SK-N-SH treated with all-trans-retinoic acid at 6 μM for 48 hours (cell line): ENCODE measurements around the gene RAX2.

ENCODE experiments used
- ATAC-seq: fragments of 200-7000 bp; cut with Tn5 transposase; 3 replicates; pipeline ENCODE4 v1.9.1; 2020; ENCODE audit warnings: mild to moderate bottlenecking, moderate library complexity
- ARNTL ChIP-seq: fragments of 450-650 bp; formaldehyde crosslinking; IDR thresholded peaks from 2 replicates; pipeline ENCODE4 v1.5.0; 2020; ENCODE audit warnings: low read depth, mild to moderate bottlenecking, moderate library complexity, borderline replicate concordance
- BACH2 ChIP-seq: fragments of 250-450 bp; sonication (Bioruptor Pico); IDR thresholded peaks from 2 replicates; pipeline ENCODE4 v1.9.0; 2021; ENCODE audit warnings: mild to moderate bottlenecking, borderline replicate concordance
- CREB5 ChIP-seq: fragments of 250-450 bp; sonication (Bioruptor Pico); IDR thresholded peaks from 2 replicates; pipeline ENCODE4 v1.5.1; 2020; ENCODE audit warnings: low read depth, mild to moderate bottlenecking, moderate library complexity
- CSDC2 ChIP-seq: fragments of 250-450 bp; sonication (Bioruptor Pico); IDR thresholded peaks from 2 replicates; pipeline ENCODE4 v1.5.0; 2020; ENCODE audit warnings: mild to moderate bottlenecking, moderate library complexity
- OSR1 ChIP-seq: fragments of 250-450 bp; sonication (Bioruptor Pico); IDR thresholded peaks from 2 replicates; pipeline ENCODE4 v1.8.0; 2022; ENCODE audit warnings: moderate library complexity, mild to moderate bottlenecking, inconsistent platforms
- POU6F1 ChIP-seq: fragments of 250-450 bp; sonication (Bioruptor Pico); IDR thresholded peaks from 2 replicates; pipeline ENCODE4 v1.8.0; 2021; ENCODE audit warnings: low read depth, mild to moderate bottlenecking, moderate library complexity, borderline replicate concordance
- SNAI2 ChIP-seq: fragments of 250-450 bp; sonication (Bioruptor Pico); IDR thresholded peaks from 2 replicates; pipeline ENCODE4 v1.5.0; 2020; ENCODE audit warnings: mild to moderate bottlenecking, moderate library complexity
- TOX ChIP-seq: fragments of 250-450 bp; sonication (Bioruptor Pico); IDR thresholded peaks from 2 replicates; pipeline ENCODE4 v1.8.0; 2021; ENCODE audit warnings: mild to moderate bottlenecking, moderate library complexity, borderline replicate concordance
- ZFP3 ChIP-seq: fragments of 250-450 bp; sonication (Bioruptor Pico); IDR thresholded peaks from 2 replicates; pipeline ENCODE4 v1.5.0; 2020; ENCODE audit warnings: mild to moderate bottlenecking, moderate library complexity
- ZFP30 ChIP-seq: fragments of 450-650 bp; formaldehyde crosslinking; IDR thresholded peaks from 2 replicates; pipeline ENCODE4 v1.5.0; 2022; ENCODE audit warnings: mild to moderate bottlenecking, moderate library complexity
- ZNF565 ChIP-seq: fragments of 450-650 bp; formaldehyde crosslinking; conservative IDR thresholded peaks from 2 replicates; pipeline ENCODE4 v1.5.0; 2020; ENCODE audit warnings: low read depth, mild to moderate bottlenecking, moderate library complexity
- ZNF70 ChIP-seq: fragments of 450-650 bp; formaldehyde crosslinking; IDR thresholded peaks from 2 replicates; pipeline ENCODE4 v1.5.0; 2020; ENCODE audit warnings: mild to moderate bottlenecking, moderate library complexity
- TF ChIP-seq, protein P1 (sequence below): fragments of 250-450 bp; sonication (Bioruptor Pico); IDR thresholded peaks from 2 replicates; pipeline ENCODE4 v1.5.1; 2021; ENCODE audit warnings: mild to moderate bottlenecking, moderate library complexity
- TF ChIP-seq, protein P2 (sequence below): fragments of 250-450 bp; sonication (Bioruptor Pico); IDR thresholded peaks from 2 replicates; pipeline ENCODE4 v1.5.0; 2020; ENCODE audit warnings: mild to moderate bottlenecking, moderate library complexity

The RAX2 gene

DNA sequence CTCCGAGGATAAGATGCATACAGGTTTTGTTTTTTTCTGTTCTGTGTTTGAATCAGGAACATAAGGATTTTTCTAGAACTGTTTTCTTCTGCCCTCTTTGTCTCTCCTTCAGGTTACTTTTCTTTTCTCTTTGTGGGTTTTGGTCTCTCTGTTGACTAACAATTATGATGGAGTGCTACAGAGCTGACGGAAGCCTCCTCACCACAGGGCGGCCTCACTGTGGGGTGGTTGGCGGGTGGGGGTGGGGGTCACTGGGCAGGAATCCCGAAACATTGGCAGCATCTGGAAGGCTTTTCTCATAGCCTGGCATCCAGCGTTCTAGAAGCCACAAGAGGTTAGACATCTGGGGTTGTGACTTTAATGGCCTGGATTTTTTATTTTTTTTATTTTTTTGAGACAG, 26.1 kb upstream of the RAX2 start:
- ATAC-seq, result no peak

DNA sequence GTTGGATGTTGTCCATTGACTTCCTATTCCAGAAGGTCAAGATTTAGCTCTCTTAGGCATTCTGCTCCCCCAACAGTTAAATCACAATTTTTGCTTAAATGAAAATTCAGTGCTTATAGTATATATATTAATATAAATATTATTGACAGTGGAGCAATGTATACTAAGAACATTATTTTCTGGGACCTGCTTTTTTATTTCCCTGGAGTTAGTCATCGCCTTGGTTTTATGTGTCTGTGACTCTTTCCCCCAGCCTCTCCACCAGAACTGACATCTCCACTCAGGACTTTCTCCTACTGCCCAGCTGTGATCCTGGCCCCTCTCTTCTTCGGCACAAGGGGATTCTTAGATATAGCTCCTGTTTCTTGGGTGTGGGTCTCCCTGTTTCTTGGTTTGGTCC, 24.3 kb upstream of the RAX2 start:
- TF ChIP-seq SNAI2 (CRISPR knock-in tag) (no peak), ARNTL (no peak), ZNF565 (CRISPR knock-in tag) (no peak), CREB5 (CRISPR knock-in tag) (no peak), POU6F1 (CRISPR knock-in tag) (no peak)
- TF ChIP-seq, protein P1, sequence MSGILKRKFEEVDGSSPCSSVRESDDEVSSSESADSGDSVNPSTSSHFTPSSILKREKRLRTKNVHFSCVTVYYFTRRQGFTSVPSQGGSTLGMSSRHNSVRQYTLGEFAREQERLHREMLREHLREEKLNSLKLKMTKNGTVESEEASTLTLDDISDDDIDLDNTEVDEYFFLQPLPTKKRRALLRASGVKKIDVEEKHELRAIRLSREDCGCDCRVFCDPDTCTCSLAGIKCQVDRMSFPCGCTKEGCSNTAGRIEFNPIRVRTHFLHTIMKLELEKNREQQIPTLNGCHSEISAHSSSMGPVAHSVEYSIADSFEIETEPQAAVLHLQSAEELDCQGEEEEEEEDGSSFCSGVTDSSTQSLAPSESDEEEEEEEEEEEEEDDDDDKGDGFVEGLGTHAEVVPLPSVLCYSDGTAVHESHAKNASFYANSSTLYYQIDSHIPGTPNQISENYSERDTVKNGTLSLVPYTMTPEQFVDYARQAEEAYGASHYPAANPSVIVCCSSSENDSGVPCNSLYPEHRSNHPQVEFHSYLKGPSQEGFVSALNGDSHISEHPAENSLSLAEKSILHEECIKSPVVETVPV (CRISPR knock-in tag), result no peak
- TF ChIP-seq, protein P2, sequence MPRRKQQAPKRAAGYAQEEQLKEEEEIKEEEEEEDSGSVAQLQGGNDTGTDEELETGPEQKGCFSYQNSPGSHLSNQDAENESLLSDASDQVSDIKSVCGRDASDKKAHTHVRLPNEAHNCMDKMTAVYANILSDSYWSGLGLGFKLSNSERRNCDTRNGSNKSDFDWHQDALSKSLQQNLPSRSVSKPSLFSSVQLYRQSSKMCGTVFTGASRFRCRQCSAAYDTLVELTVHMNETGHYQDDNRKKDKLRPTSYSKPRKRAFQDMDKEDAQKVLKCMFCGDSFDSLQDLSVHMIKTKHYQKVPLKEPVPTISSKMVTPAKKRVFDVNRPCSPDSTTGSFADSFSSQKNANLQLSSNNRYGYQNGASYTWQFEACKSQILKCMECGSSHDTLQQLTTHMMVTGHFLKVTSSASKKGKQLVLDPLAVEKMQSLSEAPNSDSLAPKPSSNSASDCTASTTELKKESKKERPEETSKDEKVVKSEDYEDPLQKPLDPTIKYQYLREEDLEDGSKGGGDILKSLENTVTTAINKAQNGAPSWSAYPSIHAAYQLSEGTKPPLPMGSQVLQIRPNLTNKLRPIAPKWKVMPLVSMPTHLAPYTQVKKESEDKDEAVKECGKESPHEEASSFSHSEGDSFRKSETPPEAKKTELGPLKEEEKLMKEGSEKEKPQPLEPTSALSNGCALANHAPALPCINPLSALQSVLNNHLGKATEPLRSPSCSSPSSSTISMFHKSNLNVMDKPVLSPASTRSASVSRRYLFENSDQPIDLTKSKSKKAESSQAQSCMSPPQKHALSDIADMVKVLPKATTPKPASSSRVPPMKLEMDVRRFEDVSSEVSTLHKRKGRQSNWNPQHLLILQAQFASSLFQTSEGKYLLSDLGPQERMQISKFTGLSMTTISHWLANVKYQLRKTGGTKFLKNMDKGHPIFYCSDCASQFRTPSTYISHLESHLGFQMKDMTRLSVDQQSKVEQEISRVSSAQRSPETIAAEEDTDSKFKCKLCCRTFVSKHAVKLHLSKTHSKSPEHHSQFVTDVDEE (CRISPR knock-in tag), result no peak
- no peak for ATAC-seq

More for the DNA sequence above, 26.1 kb upstream of the RAX2 start:
- TF ChIP-seq CSDC2 (CRISPR knock-in tag) (no peak), TOX (CRISPR knock-in tag) (no peak), ZNF565 (CRISPR knock-in tag) (no peak)

DNA sequence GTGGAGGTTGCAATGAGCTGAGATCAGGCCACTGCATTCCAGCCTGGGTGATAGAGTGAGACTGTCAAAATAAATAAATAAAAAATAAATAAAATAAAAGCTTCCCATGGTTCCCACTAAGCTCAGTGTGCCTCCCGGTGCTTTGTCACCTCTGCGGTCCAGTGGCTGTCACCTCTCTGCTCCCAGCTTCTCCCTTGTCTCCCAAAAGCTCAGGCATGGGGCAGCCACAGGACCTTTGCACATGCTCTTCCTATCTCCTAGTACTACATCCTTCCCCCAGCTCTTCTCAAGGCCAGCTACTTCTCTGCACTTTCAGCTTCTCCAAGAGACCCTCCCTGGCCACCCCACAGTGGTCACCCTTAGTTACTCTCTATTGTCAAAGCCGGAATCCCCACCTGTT, 21.8 kb upstream of the RAX2 start:
- no peak for ATAC-seq
- TF ChIP-seq ZFP30 (CRISPR knock-in tag), result no peak
- TF ChIP-seq OSR1 (CRISPR knock-in tag), result no peak
- TF ChIP-seq, protein P2 (CRISPR knock-in tag), result no peak
- no peak for TF ChIP-seq TOX (CRISPR knock-in tag)
- no peak for TF ChIP-seq SNAI2 (CRISPR knock-in tag)
- no peak for TF ChIP-seq ARNTL
- no peak for TF ChIP-seq POU6F1 (CRISPR knock-in tag)
- TF ChIP-seq BACH2 (CRISPR knock-in tag), result no peak
- no peak for TF ChIP-seq ZNF70 (CRISPR knock-in tag)
- no peak for TF ChIP-seq ZNF565 (CRISPR knock-in tag)
- no peak for TF ChIP-seq ZFP3 (CRISPR knock-in tag)
- TF ChIP-seq CREB5 (CRISPR knock-in tag), result no peak
- TF ChIP-seq, protein P1 (CRISPR knock-in tag), result no peak
